SK-MEL-5 (cell line): Measurements from ENCODE around the gene AATK. TPM values are rescaled to one million over a fixed set of nuclear protein-coding genes. Genes with fewer than 3 reads are reported as not detected.
A peak's percentile ranks its signal among the peaks of the same experiment; 100 is the strongest.

ENCODE experiments used
- DNase-seq: peaks from one replicate; pipeline ENCODE4 v3.0.0-alpha.2; 2016; ENCODE audit warnings: low read depth, low spot score
- in situ Hi-C: cut with HindIII; loops from 2 replicates; pipeline ENCODE4 v1.10.0; 2016; ENCODE audit warnings: low sequenced_read_pairs, high pct_unique_total_duplicates, low pct_unique_long_range_greater_than_20kb
- total RNA-seq: library from RNA; depleted of rRNA; stranded (reverse); fragments of >200 nt; shearing (Covaris generic); gene quantifications from 2 replicates; pipeline ENCODE4 v1.2.3, GENCODE V29; 2014

The AATK gene
- total RNA-seq, 1 experiment from 2014 or later: 6.9 TPM

GRCh38 chr17:81128338-81128737 lies 37.7 kb downstream of the AATK start:
- in situ Hi-C loops: no loop called here

GRCh38 chr17:81127526-81128177 lies 38.4 kb downstream of the AATK start:
- in situ Hi-C loops: no loop called here
- DNase-seq: no peak

More at GRCh38 chr17:81128338-81128737, 37.7 kb downstream of the AATK start:
- no peak for DNase-seq

GRCh38 chr17:81127133-81127455 lies 38.9 kb downstream of the AATK start:
- in situ Hi-C loops: no loop called here
- no peak for DNase-seq

- in situ Hi-C loops: no loop called here
- no peak for DNase-seq
Measured at GRCh38 chr17:81126281-81127132, 39.5 kb downstream of the AATK start.

GRCh38 chr17:81125573-81126081 lies 40.4 kb downstream of the AATK start:
- in situ Hi-C loops: no loop called here
- no peak for DNase-seq

GRCh38 chr17:81124377-81124776 lies 41.6 kb downstream of the AATK start:
- no peak for DNase-seq
- in situ Hi-C loops: loop anchor here (25.0 kb wide), 1 partner anchor 112 kb away; no protein-coding TSS in a partner anchor

- in situ Hi-C loops: loop anchor here (25.0 kb wide), 1 partner anchor 111 kb away; no protein-coding TSS in a partner anchor
Measured at GRCh38 chr17:81123052-81124048, 42.7 kb downstream of the AATK start.

GRCh38 chr17:81121841-81122733 lies 43.9 kb downstream of the AATK start:
- DNase-seq: no peak
- in situ Hi-C loops: loop anchor here (25.0 kb wide), 1 partner anchor 110 kb away; no protein-coding TSS in a partner anchor

More at GRCh38 chr17:81123052-81124048, 42.7 kb downstream of the AATK start:
- no peak for DNase-seq

GRCh38 chr17:81120695-81121621 lies 45.1 kb downstream of the AATK start:
- in situ Hi-C loops: loop anchor here (25.0 kb wide), 1 partner anchor 109 kb away; no protein-coding TSS in a partner anchor
- DNase-seq: no peak

- in situ Hi-C loops: loop anchor here (25.0 kb wide), 1 partner anchor 108 kb away; no protein-coding TSS in a partner anchor
Measured at GRCh38 chr17:81120149-81120484, 45.9 kb downstream of the AATK start.

GRCh38 chr17:81119223-81120148 lies 46.5 kb downstream of the AATK start:
- peak; percentile 99 for DNase-seq
- in situ Hi-C loops: loop anchor here (25.0 kb wide), 1 partner anchor 107 kb away; no protein-coding TSS in a partner anchor

More at GRCh38 chr17:81120149-81120484, 45.9 kb downstream of the AATK start:
- no peak for DNase-seq

- no peak for DNase-seq
- in situ Hi-C loops: loop anchor here (25.0 kb wide), 1 partner anchor 106 kb away; no protein-coding TSS in a partner anchor
Measured at GRCh38 chr17:81118308-81119221, 47.5 kb downstream of the AATK start.

- in situ Hi-C loops: loop anchor here (25.0 kb wide), 1 partner anchor 105 kb away; no protein-coding TSS in a partner anchor
- DNase-seq: no peak
Measured at GRCh38 chr17:81117672-81118198, 48.3 kb downstream of the AATK start.
